SJSA1 (cell line): ENCODE results near the gene NUDT1. TPM values are rescaled to one million over a fixed set of nuclear protein-coding genes. Genes with fewer than 3 reads are reported as not detected.

ENCODE experiments used
- DNase-seq, 2 experiments: peaks; one replicate each; pipeline ENCODE4 v3.0.0-alpha.2; 2015 to 2020; ENCODE audit warnings: low spot score in 2 of 2, low read depth in 1 of 2
- H3K27ac ChIP-seq: fragments of 250-450 bp; sonication (Bioruptor Pico); 2 replicates; pipeline ENCODE4 v1.5.1; 2020; ENCODE audit warnings: mild to moderate bottlenecking, moderate library complexity
- H3K27me3 ChIP-seq: fragments of 250-450 bp; sonication (Bioruptor Pico); replicated peaks from 2 replicates; pipeline ENCODE4 v1.5.1; 2020; ENCODE audit warnings: mild to moderate bottlenecking, moderate library complexity
- H3K36me3 ChIP-seq: fragments of 250-450 bp; sonication (Bioruptor Pico); 2 replicates; pipeline ENCODE4 v1.5.1; 2020; ENCODE audit warnings: mild to moderate bottlenecking
- H3K4me1 ChIP-seq: fragments of 250-450 bp; sonication (Bioruptor Pico); replicated peaks from 2 replicates; pipeline ENCODE4 v1.6.1; 2021; ENCODE audit warnings: mild to moderate bottlenecking
- H3K4me3 ChIP-seq: fragments of 250-450 bp; sonication (Bioruptor Pico); 2 replicates; pipeline ENCODE4 v1.5.1; 2020; ENCODE audit warnings: mild to moderate bottlenecking
- H3K9me3 ChIP-seq: fragments of 250-450 bp; sonication (Bioruptor Pico); replicated peaks from 2 replicates; pipeline ENCODE4 v1.5.1; 2020; ENCODE audit warnings: mild to moderate bottlenecking
- total RNA-seq: library from RNA; depleted of rRNA; stranded (reverse); fragments of >200 nt; shearing (Covaris generic); gene quantifications from 2 replicates; pipeline ENCODE4 v1.2.3, GENCODE V29; 2014

NUDT1 gene
- total RNA-seq, 1 experiment from 2014 or later = 50.7 TPM

- Histone ChIP-seq H3K9me3 (no peaks in the 10 kb centered on the region; the same call in 1 of the 2 replicates), H3K27ac (no peak overlapping the region), H3K27me3 (no peaks in the 10 kb centered on the region), H3K4me1 (no peaks in the 10 kb centered on the region), H3K4me3 (no peak overlapping the region), H3K36me3 (peaks cover 40% of the 10 kb centered on the region)
- DNase-seq = peak in 1 of 2 experiments; percentile 30
These were observed 40.9 kb upstream of the NUDT1 start for GRCh38 chr7:2201128-2201527.

- H3K4me1 ChIP-seq = no peaks in the 10 kb centered on the region
- no peak overlapping the region for H3K4me3 ChIP-seq
- H3K9me3 ChIP-seq = no peaks in the 10 kb centered on the region
- no peak overlapping the region for H3K27ac ChIP-seq
- DNase-seq = peak in 1 of 2 experiments; percentile 37
- peaks cover 39% of the 10 kb centered on the region for H3K36me3 ChIP-seq
- no peaks in the 10 kb centered on the region for H3K27me3 ChIP-seq
These were observed 40.2 kb upstream of the NUDT1 start for GRCh38 chr7:2201686-2202360.

DNA sequence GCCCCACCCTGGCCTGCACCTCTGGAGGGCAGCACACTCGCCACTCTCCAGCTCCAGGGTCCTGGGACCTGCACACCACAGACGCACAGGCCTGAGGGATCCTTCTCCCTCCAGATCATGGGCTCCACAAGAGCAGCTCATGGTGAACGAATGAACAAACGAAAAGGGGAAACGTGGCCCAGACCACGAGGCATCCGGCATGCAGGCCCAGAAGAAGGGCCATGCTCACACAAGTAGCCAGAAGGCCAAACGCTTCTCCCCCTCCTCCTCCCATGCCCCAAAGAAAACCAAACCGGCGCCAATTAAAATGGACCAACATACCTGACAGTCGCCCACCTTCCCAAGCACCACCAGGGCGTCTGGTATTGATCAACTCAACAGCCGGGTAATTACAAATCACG lies 39.7 kb upstream of the NUDT1 start:
- Histone ChIP-seq H3K27ac (no peak overlapping the region), H3K4me1 (no peaks in the 10 kb centered on the region), H3K4me3 (no peak overlapping the region), H3K36me3 (peaks cover 36% of the 10 kb centered on the region), H3K9me3 (no peaks in the 10 kb centered on the region), H3K27me3 (no peaks in the 10 kb centered on the region)
- peak in 1 of 2 experiments; percentile 32 for DNase-seq

GRCh38 chr7:2202901-2203765 lies 38.9 kb upstream of the NUDT1 start:
- no peaks in the 10 kb centered on the region for H3K9me3 ChIP-seq
- H3K27me3 ChIP-seq = no peaks in the 10 kb centered on the region
- H3K4me3 ChIP-seq = no peak overlapping the region
- peak in 1 of 2 experiments; percentile 28 for DNase-seq
- H3K36me3 ChIP-seq = peaks cover 40% of the 10 kb centered on the region
- H3K4me1 ChIP-seq = no peaks in the 10 kb centered on the region
- H3K27ac ChIP-seq = no peak overlapping the region

- H3K4me1 ChIP-seq = no peaks in the 10 kb centered on the region
- peak in 1 of 2 experiments; percentile 26 for DNase-seq
- no peaks in the 10 kb centered on the region for H3K27me3 ChIP-seq
- no peak overlapping the region for H3K4me3 ChIP-seq
- no peaks in the 10 kb centered on the region for H3K9me3 ChIP-seq
- peaks cover 40% of the 10 kb centered on the region for H3K36me3 ChIP-seq
- H3K27ac ChIP-seq = no peak overlapping the region
These were observed 38.2 kb upstream of the NUDT1 start for GRCh38 chr7:2203766-2204300.

DNA sequence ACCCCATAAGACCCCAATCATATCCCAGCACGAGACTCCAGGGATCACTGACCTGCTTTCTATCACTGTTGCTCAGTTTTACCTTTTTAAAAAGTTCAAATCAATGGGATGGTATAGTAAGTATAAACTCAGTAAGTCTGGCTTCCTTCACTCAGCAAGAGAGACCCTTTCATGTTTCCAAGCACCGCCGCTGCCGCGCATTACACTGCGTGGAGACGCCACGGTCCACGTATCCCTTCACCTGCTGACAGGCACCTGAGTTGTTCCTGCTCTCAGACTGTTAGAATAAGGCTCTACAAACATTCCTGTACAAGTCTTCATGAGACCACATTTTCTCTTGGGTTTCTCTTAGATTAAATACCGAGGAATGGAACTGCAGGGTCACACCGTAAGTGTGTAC lies 37.6 kb upstream of the NUDT1 start:
- H3K9me3 ChIP-seq = no peaks in the 10 kb centered on the region
- no peak for DNase-seq
- no peak overlapping the region for H3K4me3 ChIP-seq
- H3K4me1 ChIP-seq = no peaks in the 10 kb centered on the region
- no peaks in the 10 kb centered on the region for H3K27me3 ChIP-seq
- peaks cover 41% of the 10 kb centered on the region for H3K36me3 ChIP-seq
- H3K27ac ChIP-seq = no peak overlapping the region

- DNase-seq = no peak
- no peaks in the 10 kb centered on the region for H3K27me3 ChIP-seq
- H3K4me3 ChIP-seq = no peak overlapping the region
- H3K36me3 ChIP-seq = peaks cover 41% of the 10 kb centered on the region
- no peaks in the 10 kb centered on the region for H3K4me1 ChIP-seq
- no peak overlapping the region for H3K27ac ChIP-seq
- H3K9me3 ChIP-seq = no peaks in the 10 kb centered on the region
These were observed 36.8 kb upstream of the NUDT1 start for GRCh38 chr7:2205036-2205780.

DNA sequence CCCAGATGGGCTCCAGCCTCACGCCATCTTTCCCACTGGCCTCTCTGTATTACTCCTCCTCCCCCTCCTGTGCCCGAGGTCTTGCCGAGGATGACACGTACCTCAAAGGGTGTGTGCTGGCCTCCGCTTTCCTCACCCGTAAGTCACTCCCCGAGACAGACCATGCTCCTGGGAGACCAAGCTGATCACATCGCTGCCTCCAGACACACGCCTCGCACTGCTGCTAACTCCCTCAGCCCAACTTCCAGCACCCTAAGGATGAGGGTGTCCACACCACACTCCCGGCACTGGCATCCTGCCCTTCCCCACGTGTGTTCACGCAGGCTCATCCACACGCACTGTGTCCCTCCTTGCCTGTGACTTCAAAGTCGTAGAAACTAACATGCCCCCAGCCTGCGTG lies 33.3 kb upstream of the NUDT1 start:
- 0 out of 2 replicates have a peak, but pooled peaks cover 2% of the 10 kb centered on the region for H3K9me3 ChIP-seq
- no peak overlapping the region for H3K4me3 ChIP-seq
- no peaks in the 10 kb centered on the region for H3K27me3 ChIP-seq
- H3K36me3 ChIP-seq = peaks cover 68% of the 10 kb centered on the region
- H3K4me1 ChIP-seq = no peaks in the 10 kb centered on the region
- no peak for DNase-seq
- no peak overlapping the region for H3K27ac ChIP-seq

DNA sequence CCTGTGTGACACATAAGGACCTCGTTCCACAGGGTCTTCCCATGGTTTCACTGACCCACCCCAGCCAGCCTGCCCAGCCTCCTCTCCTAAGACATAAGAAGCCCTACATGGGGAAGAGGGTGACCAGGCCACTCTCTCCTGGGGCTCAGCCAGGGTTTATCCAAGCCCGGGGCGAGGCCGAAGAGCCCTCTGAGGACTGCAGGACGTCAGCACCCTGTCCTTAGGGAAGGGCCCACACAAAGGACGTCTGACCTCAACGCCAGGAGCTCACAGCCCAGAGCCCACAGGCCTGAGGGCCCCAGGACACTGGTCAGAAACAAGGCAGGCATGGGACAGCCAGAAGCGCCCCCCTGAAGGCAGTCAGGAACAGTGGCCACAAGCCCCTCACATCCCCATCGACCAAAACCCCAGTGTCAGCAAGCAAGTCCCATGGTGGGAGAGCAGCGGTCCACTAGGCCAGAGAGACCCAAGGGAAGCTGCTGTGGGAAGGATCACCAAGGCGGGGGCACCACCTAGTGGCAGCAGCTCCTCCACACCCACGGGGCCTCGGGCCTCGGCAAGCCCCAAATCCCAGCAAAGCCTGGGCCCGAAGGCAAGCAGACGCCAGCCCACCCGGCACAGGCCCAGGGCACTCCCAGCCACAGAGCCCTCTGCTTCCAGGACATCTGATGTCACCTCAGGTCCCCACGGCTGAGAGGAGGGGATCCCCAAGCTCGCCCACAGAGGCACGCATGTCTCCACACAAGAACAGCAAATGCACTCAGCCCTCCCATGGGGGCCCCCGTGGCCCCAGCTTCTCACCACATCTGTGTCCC lies 32.7 kb upstream of the NUDT1 start:
- Histone ChIP-seq H3K36me3 (peaks cover 74% of the 10 kb centered on the region), H3K4me1 (no peaks in the 10 kb centered on the region), H3K4me3 (no peak overlapping the region), H3K27ac (no peak overlapping the region), H3K9me3 (0 out of 2 replicates have a peak, but pooled peaks cover 2% of the 10 kb centered on the region), H3K27me3 (no peaks in the 10 kb centered on the region)
- peak; percentile 29 to 74 for DNase-seq

DNA sequence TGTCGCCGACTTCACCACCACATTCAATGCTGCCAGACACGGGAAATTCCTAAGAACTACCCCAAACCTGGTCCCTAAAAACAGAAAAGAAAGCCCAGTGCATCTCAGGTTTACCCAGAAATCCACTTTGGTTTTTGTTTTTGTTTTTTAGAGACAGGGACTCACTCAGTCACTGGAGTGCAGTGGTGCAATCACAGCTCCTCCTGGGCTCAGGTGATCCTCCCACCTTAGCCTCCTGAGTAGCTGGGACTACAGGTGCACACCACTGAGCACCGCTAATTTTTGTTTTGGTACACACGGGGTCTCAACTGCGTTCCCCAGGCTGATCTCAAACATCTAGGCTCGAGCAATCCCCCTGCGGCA lies 32.1 kb upstream of the NUDT1 start:
- Histone ChIP-seq H3K36me3 (peaks cover 80% of the 10 kb centered on the region), H3K27ac (no peak overlapping the region), H3K9me3 (0 out of 2 replicates have a peak, but pooled peaks cover 2% of the 10 kb centered on the region), H3K4me1 (no peaks in the 10 kb centered on the region), H3K4me3 (no peak overlapping the region), H3K27me3 (no peaks in the 10 kb centered on the region)
- no peak for DNase-seq

DNA sequence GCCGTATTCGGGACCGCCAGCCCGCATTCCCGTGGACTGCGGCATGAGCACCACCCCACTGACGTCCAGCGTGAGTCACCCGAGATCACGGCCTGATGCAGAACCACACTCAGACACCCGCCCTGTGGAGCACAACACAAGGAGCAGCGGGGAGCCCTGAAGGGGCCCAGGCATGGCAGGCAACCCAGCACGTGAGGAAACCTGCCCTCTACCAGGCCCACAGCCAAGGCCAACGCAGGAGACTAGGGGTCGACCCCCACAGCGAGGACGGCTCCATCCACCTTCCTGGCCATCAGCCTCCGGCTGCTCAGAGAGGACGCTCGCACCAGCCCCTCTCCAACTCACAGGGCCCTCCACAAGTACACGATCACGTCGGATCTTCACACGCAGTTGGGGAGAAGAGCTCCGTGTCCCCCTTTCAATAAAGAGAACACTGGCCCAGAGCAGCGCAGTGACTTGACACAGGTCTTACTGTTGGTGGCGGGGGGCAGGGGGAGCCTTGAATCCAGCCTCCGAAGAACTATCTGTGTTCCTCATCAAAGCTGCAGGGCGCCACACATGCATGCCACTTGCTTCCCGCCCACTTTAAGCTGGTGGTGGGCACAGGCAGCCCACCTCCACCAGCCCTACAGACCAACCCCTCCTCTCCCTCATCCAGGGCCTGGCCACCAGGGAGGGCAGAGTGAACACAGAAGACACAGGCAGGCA lies 31.3 kb upstream of the NUDT1 start:
- H3K9me3 ChIP-seq = 0 out of 2 replicates have a peak, but pooled peaks cover 2% of the 10 kb centered on the region
- H3K27me3 ChIP-seq = no peaks in the 10 kb centered on the region
- H3K4me1 ChIP-seq = no peaks in the 10 kb centered on the region
- no peak overlapping the region for H3K4me3 ChIP-seq
- H3K27ac ChIP-seq = no peak overlapping the region
- H3K36me3 ChIP-seq = peaks cover 81% of the 10 kb centered on the region
- no peak for DNase-seq

GRCh38 chr7:2211259-2211880 lies 30.7 kb upstream of the NUDT1 start:
- Histone ChIP-seq H3K36me3 (peaks cover 86% of the 10 kb centered on the region), H3K27ac (no peak overlapping the region), H3K9me3 (0 out of 2 replicates have a peak, but pooled peaks cover 2% of the 10 kb centered on the region), H3K27me3 (no peaks in the 10 kb centered on the region), H3K4me1 (no peaks in the 10 kb centered on the region), H3K4me3 (no peak overlapping the region)
- DNase-seq = no peak
